ENCODE measurements around the gene JAK3. TPM values are rescaled to one million over a fixed set of nuclear protein-coding genes. Genes with fewer than 3 reads are reported as not detected.

JAK3 gene
- total RNA-seq, 1 experiment from 2014 or later, result 4.4 TPM

- TF ChIP-seq ZBTB43 (CRISPR knock-in tag; IDR thresholded peaks at IDR 0.05) (0 out of 2 replicates have a peak, but pooled peaks have one; percentile 14), ZNF423 (CRISPR knock-in tag; IDR thresholded peaks at IDR 0.05) (no peak), ZNF232 (CRISPR knock-in tag; IDR thresholded peaks at IDR 0.05) (0 out of 2 replicates have a peak, but pooled peaks have one; percentile 54), NR3C1 (CRISPR knock-in tag; conservative IDR thresholded peaks at IDR 0.05; ENCODE audit: low read depth) (no peak), JUN (CRISPR knock-in tag; IDR thresholded peaks at IDR 0.05) (peak; percentile 30; the same call in 1 of the 2 replicates), HMGA2 (CRISPR knock-in tag; IDR thresholded peaks at IDR 0.05) (no peak), PRRX2 (CRISPR knock-in tag; IDR thresholded peaks at IDR 0.05) (peak; percentile 92), HMGXB4 (CRISPR knock-in tag; IDR thresholded peaks at IDR 0.05) (no peak), ZNF281 (CRISPR knock-in tag; IDR thresholded peaks at IDR 0.05) (no peak), ZNF532 (CRISPR knock-in tag; IDR thresholded peaks at IDR 0.05; ENCODE audit: borderline replicate concordance) (peak; percentile 60; the same call in 1 of the 2 replicates)
Observed at GRCh38 chr19:17865364-17866311, 17.9 kb upstream of the JAK3 start (continued).

- peak overlapping the region; percentile 86 for H3K27ac Mint-ChIP-seq
- H3K4me3 Mint-ChIP-seq, result peak overlapping the region; percentile 24
- peaks cover 33% of the 10 kb centered on the region for H3K4me1 Mint-ChIP-seq
- peaks cover 48% of the 10 kb centered on the region for H3K36me3 Mint-ChIP-seq
- ATAC-seq, result no peak
- no peak for TF ChIP-seq MYBL2 (CRISPR knock-in tag; IDR thresholded peaks at IDR 0.05)
- 0 out of 2 replicates have a peak, but pooled peaks have one; percentile 40 for TF ChIP-seq ERG (CRISPR knock-in tag; IDR thresholded peaks at IDR 0.05)
- ChIA-PET POLR2A (interaction anchor here (0.7 kb wide), 1 partner anchor 27 kb away, joined by 3 read pairs; no protein-coding TSS in a partner anchor), CTCF (interaction anchor here (0.6 to 4.5 kb wide), 2 partner anchors 19 to 69 kb away, joined by 4 to 37 read pairs; partner anchors contain the start of gene CCDC124)
- no peaks in the 10 kb centered on the region; the same call in 1 of the 2 replicates for H3K27me3 Mint-ChIP-seq (ENCODE audit: low read depth)
- no peaks in the 10 kb centered on the region for H3K9me3 Mint-ChIP-seq
- no peak for DNase-seq (ENCODE audit: low spot score)
Observed at GRCh38 chr19:17863520-17864182, 15.9 kb upstream of the JAK3 start.

Measured in WTC11 (cell line).